ENCODE data around the gene COBL.

Gene COBL, protein sequence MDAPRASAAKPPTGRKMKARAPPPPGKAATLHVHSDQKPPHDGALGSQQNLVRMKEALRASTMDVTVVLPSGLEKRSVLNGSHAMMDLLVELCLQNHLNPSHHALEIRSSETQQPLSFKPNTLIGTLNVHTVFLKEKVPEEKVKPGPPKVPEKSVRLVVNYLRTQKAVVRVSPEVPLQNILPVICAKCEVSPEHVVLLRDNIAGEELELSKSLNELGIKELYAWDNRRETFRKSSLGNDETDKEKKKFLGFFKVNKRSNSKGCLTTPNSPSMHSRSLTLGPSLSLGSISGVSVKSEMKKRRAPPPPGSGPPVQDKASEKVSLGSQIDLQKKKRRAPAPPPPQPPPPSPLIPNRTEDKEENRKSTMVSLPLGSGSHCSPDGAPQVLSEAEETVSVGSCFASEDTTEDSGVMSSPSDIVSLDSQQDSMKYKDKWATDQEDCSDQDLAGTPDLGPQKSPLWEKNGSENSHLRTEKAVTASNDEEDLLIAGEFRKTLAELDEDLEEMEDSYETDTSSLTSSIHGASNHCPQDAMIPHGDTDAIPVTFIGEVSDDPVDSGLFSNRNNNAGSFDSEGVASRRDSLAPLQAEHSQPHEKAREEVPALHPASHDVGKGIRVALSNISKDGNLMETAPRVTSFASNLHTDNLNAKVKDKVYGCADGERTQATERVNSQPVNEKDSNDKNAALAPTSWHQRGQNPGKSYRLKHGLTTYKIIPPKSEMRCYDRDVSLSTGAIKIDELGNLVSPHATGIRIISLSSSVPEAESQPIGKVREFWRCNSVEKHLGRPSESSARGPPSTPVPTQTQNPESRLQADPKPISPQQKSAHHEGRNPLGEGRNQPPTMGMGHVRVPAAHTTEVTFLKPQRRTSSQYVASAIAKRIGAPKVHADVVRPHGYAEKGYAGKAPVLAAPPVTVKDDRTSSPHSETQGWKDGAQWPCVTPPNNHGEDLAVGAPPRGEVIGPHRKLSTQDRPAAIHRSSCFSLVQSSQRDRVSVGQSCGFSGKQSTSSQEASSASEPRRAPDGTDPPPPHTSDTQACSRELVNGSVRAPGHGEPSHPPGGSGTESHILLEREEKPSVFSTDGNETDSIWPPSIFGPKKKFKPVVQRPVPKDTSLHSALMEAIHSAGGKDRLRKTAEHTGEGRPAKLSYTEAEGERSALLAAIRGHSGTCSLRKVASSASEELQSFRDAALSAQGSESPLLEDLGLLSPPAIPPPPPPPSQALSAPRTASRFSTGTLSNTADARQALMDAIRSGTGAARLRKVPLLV

DNA sequence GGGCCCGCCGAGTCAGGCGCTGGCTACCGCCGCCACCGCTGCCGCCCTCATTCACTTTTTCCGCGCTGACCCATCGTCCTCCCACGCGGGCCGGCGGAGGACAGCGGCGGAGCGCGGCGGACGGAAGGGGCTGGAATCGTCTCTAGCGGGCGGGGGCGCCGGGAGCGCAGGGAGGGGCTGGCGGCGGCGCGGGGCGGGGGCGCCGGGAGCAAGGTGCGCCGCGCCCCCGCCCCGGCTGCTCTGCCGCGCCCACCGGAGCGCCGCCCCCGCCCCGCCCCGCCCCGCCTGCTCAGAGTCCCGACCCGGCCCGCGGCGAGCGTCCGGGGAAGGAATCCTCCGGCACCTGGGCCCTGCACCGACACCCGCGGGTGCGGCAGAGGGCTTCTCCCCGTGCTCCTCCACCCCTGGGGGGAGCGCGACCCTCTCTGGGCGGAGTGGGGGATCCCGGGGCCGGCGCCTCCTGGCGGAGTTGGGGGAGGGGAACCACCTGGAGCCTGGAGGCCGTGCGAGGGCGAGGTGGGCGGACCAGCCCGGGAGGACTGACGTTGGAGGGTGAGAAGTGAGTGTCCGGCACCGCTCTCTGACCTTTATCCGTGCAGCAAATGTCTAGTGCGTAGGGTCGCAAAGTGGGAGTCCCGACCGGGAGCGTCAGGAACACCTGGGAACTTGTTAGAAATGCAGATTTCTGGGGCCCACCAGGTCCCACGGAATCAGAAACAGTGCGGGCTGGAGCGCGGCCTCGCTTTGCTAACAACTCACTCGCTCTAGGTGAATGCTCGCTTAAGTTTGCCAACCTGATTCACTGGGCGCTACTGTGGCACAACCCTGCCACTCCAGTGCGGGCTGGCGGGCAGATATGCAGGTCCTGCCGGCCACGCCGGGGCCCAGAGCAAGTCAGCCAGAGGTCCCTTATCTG is at the start of gene COBL:
COBL (minus strand) TSS at position 144 of the 916 bp plus-strand sequence. CDS start 176 bp downstream, outside the sequence.
- H3K4me3 ChIP-seq (ENCODE audit: low read length, poor library complexity, severe bottlenecking): no peak within 1 kb of the TSS
- H3K79me2 ChIP-seq (ENCODE audit: insufficient read depth, low read length): no peaks in the 10 kb centered on the region
- no peaks in the 10 kb centered on the region for H3K9me3 ChIP-seq (ENCODE audit: insufficient read depth, low read depth, low read length)
- no peak within 1 kb of the TSS for H3K4me2 ChIP-seq (ENCODE audit: low read depth, low read length, poor library complexity, severe bottlenecking)
- no peaks in the 10 kb centered on the region for H4K20me1 ChIP-seq (ENCODE audit: insufficient read depth, low read length, poor library complexity, severe bottlenecking)
- no peaks in the 10 kb centered on the region for H3K9me2 ChIP-seq (replicated peaks; ENCODE audit: low read depth, low read length)
- no peak within 1 kb of the TSS for H3K9ac ChIP-seq (ENCODE audit: low read depth, low read length, poor library complexity, severe bottlenecking)
- no peak within 1 kb of the TSS for H2AFZ ChIP-seq (ENCODE audit: low read length)
- H3K4me1 ChIP-seq (ENCODE audit: insufficient read depth, low read length, poor library complexity, severe bottlenecking): no peaks in the 10 kb centered on the region
- no peaks in the 10 kb centered on the region for H3K36me3 ChIP-seq (ENCODE audit: insufficient read depth, low read length)
- H3K27me3 ChIP-seq (ENCODE audit: insufficient read depth, low read length, poor library complexity, severe bottlenecking): no peaks in the 10 kb centered on the region
- no peak for TF ChIP-seq EZH2phosphoT487 (IDR thresholded peaks at IDR 0.05; ENCODE audit: borderline replicate concordance)
- TF ChIP-seq, protein P1, sequence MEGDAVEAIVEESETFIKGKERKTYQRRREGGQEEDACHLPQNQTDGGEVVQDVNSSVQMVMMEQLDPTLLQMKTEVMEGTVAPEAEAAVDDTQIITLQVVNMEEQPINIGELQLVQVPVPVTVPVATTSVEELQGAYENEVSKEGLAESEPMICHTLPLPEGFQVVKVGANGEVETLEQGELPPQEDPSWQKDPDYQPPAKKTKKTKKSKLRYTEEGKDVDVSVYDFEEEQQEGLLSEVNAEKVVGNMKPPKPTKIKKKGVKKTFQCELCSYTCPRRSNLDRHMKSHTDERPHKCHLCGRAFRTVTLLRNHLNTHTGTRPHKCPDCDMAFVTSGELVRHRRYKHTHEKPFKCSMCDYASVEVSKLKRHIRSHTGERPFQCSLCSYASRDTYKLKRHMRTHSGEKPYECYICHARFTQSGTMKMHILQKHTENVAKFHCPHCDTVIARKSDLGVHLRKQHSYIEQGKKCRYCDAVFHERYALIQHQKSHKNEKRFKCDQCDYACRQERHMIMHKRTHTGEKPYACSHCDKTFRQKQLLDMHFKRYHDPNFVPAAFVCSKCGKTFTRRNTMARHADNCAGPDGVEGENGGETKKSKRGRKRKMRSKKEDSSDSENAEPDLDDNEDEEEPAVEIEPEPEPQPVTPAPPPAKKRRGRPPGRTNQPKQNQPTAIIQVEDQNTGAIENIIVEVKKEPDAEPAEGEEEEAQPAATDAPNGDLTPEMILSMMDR (conservative IDR thresholded peaks at IDR 0.05; ENCODE audit: low read length): no peak
- no peaks in the 10 kb centered on the region for H3F3A ChIP-seq (ENCODE audit: low read depth)

DNA sequence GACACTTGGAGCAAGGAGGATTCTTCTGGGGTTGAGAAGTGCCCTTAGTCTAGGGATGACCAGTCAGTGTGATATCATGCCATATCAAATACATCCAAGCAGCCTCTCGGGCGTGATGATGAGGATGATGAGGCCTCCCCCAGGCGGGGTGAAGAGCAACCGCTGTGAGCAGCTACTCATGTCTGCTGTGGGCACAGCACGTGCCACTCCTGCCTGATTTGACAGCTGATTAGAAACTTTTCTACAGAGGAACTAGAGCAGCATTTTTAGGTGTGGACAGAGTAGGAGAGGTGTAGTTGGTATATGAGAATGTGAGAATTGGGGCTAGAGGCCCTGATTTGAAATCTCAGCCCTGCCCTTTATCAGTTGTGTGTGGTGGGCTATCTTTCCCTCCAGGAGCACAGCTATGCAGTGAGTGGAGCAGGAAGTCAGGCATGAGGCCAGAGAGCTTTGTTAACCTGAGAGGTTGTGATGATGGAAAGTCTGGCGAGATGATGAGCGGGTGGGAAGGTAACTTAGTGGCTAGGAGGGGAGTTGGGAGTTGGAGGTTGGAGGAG is 49.6 kb upstream of the COBL start:
- Histone ChIP-seq H3K36me3 (ENCODE audit: insufficient read depth, low read length) (no peaks in the 10 kb centered on the region), H3K4me2 (ENCODE audit: low read depth, low read length, poor library complexity, severe bottlenecking) (no peak overlapping the region), H2AFZ (ENCODE audit: low read length) (no peak overlapping the region; the same call in 1 of the 2 replicates), H3K4me3 (ENCODE audit: low read length, poor library complexity, severe bottlenecking) (no peak overlapping the region), H3K9ac (ENCODE audit: low read depth, low read length, poor library complexity, severe bottlenecking) (no peak overlapping the region), H3K9me3 (ENCODE audit: insufficient read depth, low read depth, low read length) (no peaks in the 10 kb centered on the region), H4K20me1 (ENCODE audit: insufficient read depth, low read length, poor library complexity, severe bottlenecking) (no peaks in the 10 kb centered on the region), H3K4me1 (ENCODE audit: insufficient read depth, low read length, poor library complexity, severe bottlenecking) (no peaks in the 10 kb centered on the region), H3K27me3 (ENCODE audit: insufficient read depth, low read length, poor library complexity, severe bottlenecking) (no peaks in the 10 kb centered on the region), H3K79me2 (ENCODE audit: insufficient read depth, low read length) (no peaks in the 10 kb centered on the region), H3K9me2 (replicated peaks; ENCODE audit: low read depth, low read length) (no peaks in the 10 kb centered on the region), H3F3A (ENCODE audit: low read depth) (no peaks in the 10 kb centered on the region)
- TF ChIP-seq, protein P1 (conservative IDR thresholded peaks at IDR 0.05; ENCODE audit: low read length): no peak
- no peak for TF ChIP-seq EZH2phosphoT487 (IDR thresholded peaks at IDR 0.05; ENCODE audit: borderline replicate concordance)

Measured in Loucy (cell line).